NCI-H1105 (cell line): ENCODE results near the gene GMNN.
"Not testable (repeated sequence)": the region's sequence is repeated elsewhere in the genome, so short reads cannot be mapped to it uniquely, and the experiment has no call there.

Experiments
- DNase-seq: peaks from one replicate; lab custom pipeline; 2025; lab: John Stamatoyannopoulos, UW

Gene GMNN

GRCh38 chr6:24774696-24775519 is at the start of gene GMNN:
Gene GMNN (plus strand): TSS chr6:24774937. CDS start chr6:24777247, 2,310 bp downstream.
- peak; percentile 96 for DNase-seq

GRCh38 chr6:24730653-24731052 is 44.1 kb upstream of the GMNN start:
- DNase-seq = not testable (repeated sequence)

GRCh38 chr6:24731456-24732134 is 43.1 kb upstream of the GMNN start:
- not testable (repeated sequence) for DNase-seq

GRCh38 chr6:24734166-24734565 is 40.6 kb upstream of the GMNN start:
- DNase-seq = no peak

GRCh38 chr6:24734710-24735109 is 40.0 kb upstream of the GMNN start:
- not testable (repeated sequence) for DNase-seq

GRCh38 chr6:24738741-24739140 is 36.0 kb upstream of the GMNN start:
- no peak for DNase-seq

- DNase-seq = no peak
Measured at GRCh38 chr6:24740861-24741260, 33.9 kb upstream of the GMNN start.

- DNase-seq = no peak
Measured at GRCh38 chr6:24742216-24742738, 32.5 kb upstream of the GMNN start.

- DNase-seq = no peak
Measured at GRCh38 chr6:24743265-24743943, 31.3 kb upstream of the GMNN start.

GRCh38 chr6:24743944-24744335 is 30.8 kb upstream of the GMNN start:
- no peak for DNase-seq

- DNase-seq = no peak
Measured at GRCh38 chr6:24744911-24745310, 29.8 kb upstream of the GMNN start.

- DNase-seq = no peak
Measured at GRCh38 chr6:24749297-24749696, 25.4 kb upstream of the GMNN start.

- DNase-seq = not testable (repeated sequence)
Measured at GRCh38 chr6:24750878-24751277, 23.9 kb upstream of the GMNN start.

- no peak for DNase-seq
Measured at GRCh38 chr6:24752503-24752902, 22.2 kb upstream of the GMNN start.

- no peak for DNase-seq
Measured at GRCh38 chr6:24752917-24753492, 21.7 kb upstream of the GMNN start.

- no peak for DNase-seq
Measured at GRCh38 chr6:24753545-24753944, 21.2 kb upstream of the GMNN start.

GRCh38 chr6:24754378-24754777 is 20.4 kb upstream of the GMNN start:
- not testable (repeated sequence) for DNase-seq

- DNase-seq = no peak
Measured at GRCh38 chr6:24755279-24755678, 19.5 kb upstream of the GMNN start.

- DNase-seq = no peak
Measured at GRCh38 chr6:24757611-24758010, 17.1 kb upstream of the GMNN start.

- no peak for DNase-seq
Measured at GRCh38 chr6:24759718-24760117, 15.0 kb upstream of the GMNN start.

GRCh38 chr6:24760210-24760609 is 14.5 kb upstream of the GMNN start:
- DNase-seq = no peak

- DNase-seq = no peak
Measured at GRCh38 chr6:24761193-24761835, 13.4 kb upstream of the GMNN start.
